GM10847 (cell line): ENCODE results near the gene DNAJB14.
A peak's percentile ranks its signal among the peaks of the same experiment; 100 is the strongest.

Experiments
- POLR2A ChIP-seq: IDR thresholded peaks from 2 replicates; pipeline ENCODE4 v1.6.1; 2011; ENCODE audit not compliant: insufficient read length; ENCODE audit errors: extremely low read depth

The DNAJB14 gene

GRCh38 chr4:99946356-99947189 lies at the start of gene DNAJB14:
Gene DNAJB14, minus strand, starts transcription at chr4:99946618. Its CDS starts 47 bp downstream, at chr4:99946571.
- peak; percentile 45 for TF ChIP-seq POLR2A

- no peak for TF ChIP-seq POLR2A
Measured at GRCh38 chr4:99991741-99992140, 45.3 kb upstream of the DNAJB14 start.

GRCh38 chr4:99987681-99988080 lies 41.3 kb upstream of the DNAJB14 start:
- no peak for TF ChIP-seq POLR2A

- TF ChIP-seq POLR2A: no peak
Measured at GRCh38 chr4:99986792-99987191, 40.4 kb upstream of the DNAJB14 start.

- no peak for TF ChIP-seq POLR2A
Measured at GRCh38 chr4:99983289-99983943, 37.0 kb upstream of the DNAJB14 start.

- TF ChIP-seq POLR2A: no peak
Measured at GRCh38 chr4:99979872-99980271, 33.5 kb upstream of the DNAJB14 start.

GRCh38 chr4:99971453-99972111 lies 25.2 kb upstream of the DNAJB14 start:
- no peak for TF ChIP-seq POLR2A

- TF ChIP-seq POLR2A: no peak
Measured at GRCh38 chr4:99968330-99968729, 21.9 kb upstream of the DNAJB14 start.

- no peak for TF ChIP-seq POLR2A
Measured at GRCh38 chr4:99966692-99967091, 20.3 kb upstream of the DNAJB14 start.

GRCh38 chr4:99965674-99966350 lies 19.4 kb upstream of the DNAJB14 start:
- no peak for TF ChIP-seq POLR2A

- no peak for TF ChIP-seq POLR2A
Measured at GRCh38 chr4:99965173-99965572, 18.8 kb upstream of the DNAJB14 start.

GRCh38 chr4:99961711-99962110 lies 15.3 kb upstream of the DNAJB14 start:
- TF ChIP-seq POLR2A: no peak

GRCh38 chr4:99960648-99961047 lies 14.2 kb upstream of the DNAJB14 start:
- TF ChIP-seq POLR2A: no peak

- TF ChIP-seq POLR2A: no peak
Measured at GRCh38 chr4:99950913-99951254, 4.5 kb upstream of the DNAJB14 start.
